ENCODE measurements around the gene AOPEP. TPM values are rescaled to one million over a fixed set of nuclear protein-coding genes. Genes with fewer than 3 reads are reported as not detected.

The AOPEP gene
- total and polyA plus RNA-seq, 9 of the 15 experiments (the other 6 are each of a cell fraction or from before 2014, with no cell fraction given) = 4.5 to 19.3 (median 13.5) TPM

- Histone ChIP-seq H3K4me3 (no peak overlapping the region), H3K9me1 (ENCODE audit: control insufficient read depth, insufficient read depth, low read length) (no peaks in the 10 kb centered on the region), H3K36me3 (ENCODE audit: control insufficient read depth, insufficient read depth, low read length) (no peaks in the 10 kb centered on the region), H3K79me2 (ENCODE audit: control insufficient read depth, insufficient read depth, low read length) (no peaks in the 10 kb centered on the region), H3K4me1 (replicated peaks in 1 of 2; ENCODE audit: control insufficient read depth in 2 of 2, insufficient read depth in 2 of 2, low read length in 2 of 2) (peaks cover 9 to 14% of the 10 kb centered on the region in 2 experiments; a peak in 4 of 5 replicates), H3K9me3 (replicated peaks; ENCODE audit: control insufficient read depth, insufficient read depth, low read depth, low read length) (no peaks in the 10 kb centered on the region), H3K9ac (ENCODE audit: insufficient read depth in 1 of 2, low read depth in 2 of 2, low read length in 2 of 2) (no peak overlapping the region), H4K20me1 (replicated peaks; ENCODE audit: control insufficient read depth, insufficient read depth, low read length) (no peaks in the 10 kb centered on the region; the same call in 1 of the 2 replicates), H3K27me3 (ENCODE audit: control insufficient read depth in 2 of 2, insufficient read depth in 2 of 2, low read length in 2 of 2) (no peaks in the 10 kb centered on the region), H2AFZ (ENCODE audit: low read depth, low read length) (no peak overlapping the region), H3K4me2 (ENCODE audit: insufficient read depth, low read length) (no peak overlapping the region), H3K27ac (ENCODE audit: extremely low read depth, low read depth, low read length) (no peak overlapping the region)
- BruUV-seq (replicated peaks) = no TSS peak
- POLR2A ChIA-PET = interaction anchor here (0.6 to 0.9 kb wide), 2 partner anchors 9 to 15 kb away, joined by 3 read pairs; no protein-coding TSS in a partner anchor
- ATAC-seq = no peak
- no peak for FAIRE-seq
- in situ Hi-C loops (cut with MboI) = no loop called here
- 81% methylated on average over 8 of the region's 8 CpGs for WGBS (ENCODE audit: insufficient coverage, low coverage, missing lambda C conversion rate)
- DNase-seq (ENCODE audit: extremely low read depth in 1 of 4, low spot score in 3 of 4) = no peak
- CTCF ChIA-PET (ENCODE audit: low intra/inter-chr PET ratio) = no interaction called here
- intact Hi-C loops (cut with micrococcal nuclease) = no loop called here
- TF ChIP-seq ARHGAP35 (IDR thresholded peaks at IDR 0.05; ENCODE audit: partially characterized antibody) (no peak), SP2 (IDR thresholded peaks at IDR 0.05; ENCODE audit: extremely low read depth, low read depth, low read length, poor library complexity, severe bottlenecking) (no peak), ZNF551 (CRISPR knock-in tag; IDR thresholded peaks at IDR 0.05) (no peak), MLX (CRISPR knock-in tag; conservative IDR thresholded peaks at IDR 0.05) (no peak), KAT8 (IDR thresholded peaks at IDR 0.05; ENCODE audit: low read depth) (no peak), MCM5 (IDR thresholded peaks at IDR 0.05; ENCODE audit: low read depth) (no peak), ZNF449 (CRISPR knock-in tag; IDR thresholded peaks at IDR 0.05) (no peak), MLLT1 (IDR thresholded peaks at IDR 0.05) (no peak), SMARCB1 (IDR thresholded peaks at IDR 0.05; ENCODE audit: insufficient read length, low read depth) (no peak), XRCC5 (IDR thresholded peaks at IDR 0.05; ENCODE audit: low read depth, low read length) (no peak), STAG1 (CRISPR knock-in tag; IDR thresholded peaks at IDR 0.05; ENCODE audit: borderline replicate concordance) (no peak), MYC (IDR thresholded peaks at IDR 0.05; ENCODE audit: low read depth, low read length) (no peak), MYC (CRISPR knock-in tag; IDR thresholded peaks at IDR 0.05; ENCODE audit: borderline replicate concordance, low read depth) (no peak), TAF1 (IDR thresholded peaks at IDR 0.05; ENCODE audit: control insufficient read depth, extremely low read depth, insufficient read depth, low read length, severe bottlenecking) (no peak), PATZ1 (CRISPR knock-in tag; IDR thresholded peaks at IDR 0.05; ENCODE audit: borderline replicate concordance) (no peak)
These were observed 302.3 kb downstream of the AOPEP start for GRCh38 chr9:95028853-95029219.

Measured in K562 (cell line).